ENCODE results near the gene STARD7.

- TF ChIP-seq CTCF (IDR thresholded peaks at IDR 0.05; ENCODE audit: low read depth, low read length) (no peak), EZH2phosphoT487 (IDR thresholded peaks at IDR 0.05; ENCODE audit: low read depth) (no peak)
These were observed 28.3 kb upstream of the STARD7 start for GRCh38 chr2:96236882-96237281.

Measured in OCI-LY3 (cell line).